GM18499 (cell line): ENCODE data around the gene OSBPL1A.

Experiments used
- ATAC-seq: cut with Tn5 transposase; IDR thresholded peaks from one replicate; pipeline ENCODE4 v1.9.1; 2021; ENCODE audit warnings: moderate number of reproducible peaks; ENCODE audit not compliant: insufficient read depth, unreplicated experiment

The OSBPL1A gene

DNA sequence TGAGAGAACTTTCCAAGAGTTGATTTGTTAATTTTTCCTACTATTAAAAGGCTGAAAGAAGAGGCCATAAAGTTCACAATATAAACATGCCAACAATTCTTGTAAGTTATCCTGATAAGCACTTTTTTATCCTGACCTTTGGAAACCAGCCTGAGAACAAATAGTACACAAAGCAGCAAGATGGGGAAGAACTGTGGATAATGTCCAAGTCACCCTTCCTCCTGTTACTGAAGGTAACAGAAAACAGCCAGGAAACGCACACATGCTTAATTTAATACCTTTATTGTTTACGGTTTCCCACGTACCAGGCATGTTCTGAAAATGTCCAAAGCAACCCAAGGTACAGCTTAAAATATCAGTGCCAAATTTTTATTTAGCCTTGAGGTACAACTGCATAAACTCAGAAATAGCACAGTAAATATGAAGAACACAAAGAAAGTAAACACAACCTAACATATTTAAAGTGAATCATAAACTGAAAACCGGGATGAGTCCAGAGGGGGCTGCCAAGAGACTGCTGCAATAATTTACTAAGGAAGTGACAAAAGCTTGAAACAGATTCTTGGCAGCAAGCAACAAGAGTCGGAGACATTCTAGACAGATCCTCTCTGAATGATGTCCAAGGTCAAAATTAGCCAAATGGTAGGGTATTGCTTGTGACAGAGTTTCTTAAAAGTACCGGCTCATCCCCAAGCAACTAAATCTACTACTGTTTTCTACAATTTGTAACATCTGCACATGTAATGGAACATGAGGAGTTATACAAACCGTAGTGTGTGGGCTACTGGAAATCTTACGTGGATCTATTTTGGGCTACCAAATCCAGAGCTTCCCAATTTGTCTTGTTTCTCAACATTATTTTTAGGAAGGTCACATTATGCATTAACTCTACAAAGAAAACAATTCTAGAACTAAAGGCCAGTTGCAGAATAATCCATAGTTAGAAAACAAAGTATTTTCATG lies 165.6 kb downstream of the OSBPL1A start:
- no peak for ATAC-seq

DNA sequence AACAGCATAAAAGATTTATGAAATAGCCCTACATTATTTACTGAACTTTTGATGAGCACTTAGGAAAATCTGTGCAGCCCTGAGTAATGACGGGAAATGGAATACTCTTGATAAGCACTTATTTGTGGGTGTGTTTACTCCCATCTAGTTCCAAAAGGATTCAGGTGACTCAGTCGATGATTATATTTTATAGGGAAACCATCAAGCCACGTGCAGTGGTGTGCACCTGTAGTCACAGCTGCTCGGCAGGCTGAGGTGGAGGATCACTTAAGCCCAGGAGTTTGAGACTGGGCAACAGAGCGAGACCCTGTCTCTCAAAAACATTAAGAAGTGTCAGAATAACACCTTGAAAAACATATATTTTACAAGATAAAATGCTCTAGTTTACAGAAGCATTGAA lies 166.9 kb downstream of the OSBPL1A start:
- no peak for ATAC-seq

DNA sequence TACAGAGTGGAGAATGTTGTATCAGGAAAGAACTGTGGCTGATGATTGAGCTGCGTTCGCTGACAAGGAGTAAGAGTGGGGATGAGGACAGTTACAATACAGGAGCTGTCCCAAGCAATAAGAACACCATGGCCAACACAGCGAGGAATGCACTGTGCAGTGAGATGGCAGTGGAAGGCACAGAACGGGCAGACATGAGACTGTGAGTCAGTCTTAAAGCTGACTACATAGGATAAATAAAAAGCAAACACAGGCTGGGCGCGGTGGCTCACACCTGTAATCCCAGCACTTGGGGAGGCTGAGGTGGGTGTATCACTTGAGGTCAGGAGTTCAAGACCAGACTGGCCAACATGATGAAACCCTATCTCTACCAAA lies 169.0 kb downstream of the OSBPL1A start:
- no peak for ATAC-seq

DNA sequence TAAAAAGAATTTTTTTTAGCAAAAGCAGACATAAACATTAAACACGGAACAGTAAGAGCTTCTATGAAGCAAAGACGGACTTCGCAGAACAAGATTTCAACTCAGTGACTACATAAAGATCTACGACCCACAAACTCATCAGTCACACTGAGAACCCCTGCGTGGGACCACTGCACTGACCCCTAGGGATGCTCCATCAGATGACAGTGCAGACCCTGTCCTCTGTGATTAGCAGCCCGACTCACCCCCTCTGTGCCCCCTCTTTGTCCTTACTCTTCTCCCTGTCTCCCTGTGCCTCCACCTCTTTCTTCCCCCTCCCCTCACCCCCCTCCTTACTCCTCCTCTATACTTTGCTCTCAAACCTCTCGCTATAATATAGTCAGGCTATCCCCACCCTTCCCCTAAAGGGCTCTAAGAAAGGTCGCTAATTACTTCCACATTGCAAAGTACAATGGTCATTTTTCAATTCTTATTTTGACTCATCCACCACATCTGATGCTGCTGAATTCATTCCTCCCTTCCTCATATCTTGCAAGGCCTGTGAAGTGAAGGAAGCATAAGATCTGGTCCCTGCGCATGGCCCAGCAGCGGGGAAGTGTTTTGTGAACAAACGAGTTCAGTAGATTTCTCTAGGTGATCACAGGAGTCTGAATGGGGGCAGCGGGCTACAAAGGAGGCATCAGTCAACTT lies 169.5 kb downstream of the OSBPL1A start:
- no peak for ATAC-seq

DNA sequence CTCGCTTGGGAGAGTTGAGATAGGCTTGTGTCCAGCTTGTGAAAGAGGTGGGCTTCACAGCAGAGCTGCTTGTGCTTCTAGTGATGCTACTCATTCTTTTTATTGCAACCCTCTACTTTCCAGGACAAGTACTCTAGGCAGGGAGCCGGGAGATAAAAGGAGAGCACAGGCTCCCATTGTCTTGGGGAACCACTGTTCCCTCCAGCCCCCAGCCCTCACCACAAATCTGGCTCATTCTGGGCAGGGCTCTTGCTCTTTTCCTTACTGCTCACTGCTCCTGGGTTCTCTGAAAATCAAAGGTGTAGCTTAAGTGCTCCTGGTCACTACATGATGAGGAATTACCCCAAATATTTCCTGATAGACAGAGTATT lies 177.3 kb downstream of the OSBPL1A start:
- no peak for ATAC-seq

DNA sequence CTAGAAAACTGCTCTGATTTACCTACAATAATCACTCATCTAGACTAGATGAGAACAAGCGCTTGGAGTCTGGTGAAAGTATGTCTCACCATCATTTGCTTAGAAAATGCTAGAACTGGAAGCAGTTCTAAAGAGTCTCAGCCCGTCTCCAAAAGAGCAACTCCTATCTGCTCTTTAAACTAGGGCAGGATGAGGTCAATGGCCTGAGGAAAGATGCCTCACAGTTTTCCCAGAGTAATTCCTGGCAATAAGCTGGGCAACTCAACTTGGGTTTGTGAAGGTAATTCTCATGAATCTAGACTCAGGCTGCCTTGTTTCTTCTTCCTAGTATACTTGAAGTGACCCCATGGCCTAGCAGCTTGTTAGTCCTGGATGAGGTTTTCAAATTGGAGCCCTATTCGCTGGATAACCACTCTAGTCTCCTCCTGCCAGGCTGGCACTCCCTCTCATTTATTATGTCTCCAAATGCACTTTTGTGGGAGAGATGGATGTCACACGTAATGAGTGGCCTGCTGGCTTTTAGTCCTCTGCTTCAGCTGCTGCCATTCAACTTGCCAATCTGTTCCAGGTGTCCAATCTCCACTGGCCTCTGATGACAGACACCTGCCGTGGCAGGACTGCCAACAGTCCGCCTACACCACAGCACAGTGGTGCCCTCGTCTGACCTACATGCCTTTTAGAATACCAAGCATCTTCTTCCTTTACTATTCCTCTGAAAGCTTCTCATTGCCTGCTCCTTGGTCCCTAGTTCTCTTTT lies 177.9 kb downstream of the OSBPL1A start:
- no peak for ATAC-seq

DNA sequence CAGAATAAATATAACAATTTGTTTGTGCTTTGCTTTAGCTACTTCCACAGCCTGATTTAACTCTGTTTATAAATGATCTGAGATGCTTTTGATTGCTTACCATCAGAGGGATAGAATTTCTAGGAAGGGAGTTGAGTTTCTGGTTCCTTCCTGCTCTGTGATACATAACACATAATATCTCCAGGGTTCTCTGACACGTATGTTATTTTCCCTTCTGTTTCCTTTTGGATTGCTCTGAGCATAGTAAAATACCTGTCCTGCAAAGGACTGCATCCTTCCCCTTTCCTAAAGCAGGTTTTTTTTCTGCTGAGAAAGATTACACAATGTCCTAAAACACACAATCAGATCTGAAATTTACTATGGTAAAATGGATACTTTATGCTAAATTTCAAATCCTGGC lies 182.7 kb downstream of the OSBPL1A start:
- no peak for ATAC-seq

DNA sequence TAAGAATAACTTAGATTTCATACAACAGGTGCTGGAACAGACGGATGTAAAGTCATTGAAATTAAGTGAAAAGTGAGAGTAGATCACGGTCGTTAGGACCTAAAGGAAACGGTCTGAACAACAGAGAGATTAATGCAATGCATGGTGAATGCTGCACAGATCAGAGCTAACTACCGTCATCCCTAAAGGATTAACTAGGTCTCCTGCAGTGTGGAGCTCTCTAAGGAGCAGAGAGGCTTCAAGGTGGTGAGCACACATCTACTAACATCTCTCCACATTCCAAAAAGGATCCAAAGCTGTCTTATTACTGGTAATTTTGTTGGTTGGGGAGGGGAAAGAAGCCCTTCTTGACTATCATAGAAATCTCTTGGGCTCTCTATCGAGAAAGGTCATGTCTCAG lies 183.5 kb downstream of the OSBPL1A start:
- no peak for ATAC-seq

DNA sequence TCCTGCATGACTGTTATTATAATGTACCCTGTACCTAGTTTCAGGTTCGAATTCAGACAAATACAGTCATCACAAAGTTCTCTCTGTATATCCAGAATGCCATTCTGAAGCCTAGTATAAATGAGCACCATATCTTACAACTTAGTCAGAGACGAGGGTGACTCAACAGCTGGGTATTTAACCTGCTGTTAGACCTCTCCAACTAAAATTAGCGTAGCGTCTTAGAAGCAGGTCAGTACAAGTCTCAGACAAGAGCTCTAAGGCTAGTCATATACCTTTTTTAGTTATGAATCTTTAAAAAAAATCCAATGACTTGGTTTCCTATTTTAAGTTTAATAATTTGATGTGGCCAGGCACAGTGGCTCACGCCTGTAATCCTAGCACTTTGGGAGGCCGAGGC lies 184.7 kb downstream of the OSBPL1A start:
- no peak for ATAC-seq

DNA sequence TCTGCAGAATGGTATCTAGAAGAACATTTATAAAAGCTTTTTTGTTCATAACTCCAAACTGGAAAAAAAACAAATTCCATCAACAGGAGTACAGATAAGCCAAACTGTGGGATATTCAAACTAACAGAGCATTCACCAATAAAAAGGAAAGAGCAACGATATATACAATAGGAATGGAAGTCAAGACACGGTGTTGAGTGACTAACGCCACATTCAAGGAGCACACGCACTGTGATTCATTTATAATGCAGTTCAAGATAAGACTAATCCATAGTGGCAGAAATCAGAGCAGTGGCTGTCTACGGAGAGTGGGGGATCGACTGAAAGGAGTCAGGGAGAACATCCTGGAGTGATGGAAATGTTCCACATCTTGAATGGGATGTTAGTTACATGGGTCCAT lies 188.1 kb downstream of the OSBPL1A start:
- ATAC-seq = no peak

DNA sequence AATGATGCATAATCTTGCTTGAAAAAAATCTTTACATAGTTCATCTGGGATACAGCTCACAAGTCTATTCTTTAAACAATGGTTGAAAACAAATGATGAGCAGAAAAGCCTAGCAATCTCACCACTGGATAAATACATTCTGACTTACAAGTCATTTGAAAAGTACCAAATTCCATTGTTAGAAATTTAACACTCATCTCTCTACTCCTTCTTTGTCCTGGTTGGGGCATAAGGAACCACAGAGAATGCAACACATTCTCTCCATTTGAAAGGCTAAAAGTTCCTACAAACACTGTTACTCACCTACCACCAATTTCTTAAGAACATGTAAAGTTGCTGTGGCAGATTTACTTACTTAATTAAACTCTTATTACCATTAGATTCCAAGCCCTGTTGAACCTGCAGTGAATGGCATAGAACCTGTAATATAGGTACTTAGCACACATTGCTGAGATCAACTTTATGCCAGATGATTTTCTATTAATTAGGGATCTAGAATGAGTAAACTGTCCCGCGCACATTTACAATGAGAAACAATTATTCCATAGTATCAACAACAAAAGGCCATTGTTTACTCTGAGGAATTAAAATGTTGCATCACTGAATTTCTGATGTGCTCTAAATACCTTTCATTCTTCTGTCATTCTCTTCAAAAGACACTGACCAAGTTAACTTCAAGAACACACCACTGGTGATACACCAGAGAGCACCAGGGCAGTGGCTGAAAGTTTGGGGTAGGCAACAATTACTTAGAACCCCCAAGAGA lies 189.2 kb downstream of the OSBPL1A start:
- no peak for ATAC-seq

DNA sequence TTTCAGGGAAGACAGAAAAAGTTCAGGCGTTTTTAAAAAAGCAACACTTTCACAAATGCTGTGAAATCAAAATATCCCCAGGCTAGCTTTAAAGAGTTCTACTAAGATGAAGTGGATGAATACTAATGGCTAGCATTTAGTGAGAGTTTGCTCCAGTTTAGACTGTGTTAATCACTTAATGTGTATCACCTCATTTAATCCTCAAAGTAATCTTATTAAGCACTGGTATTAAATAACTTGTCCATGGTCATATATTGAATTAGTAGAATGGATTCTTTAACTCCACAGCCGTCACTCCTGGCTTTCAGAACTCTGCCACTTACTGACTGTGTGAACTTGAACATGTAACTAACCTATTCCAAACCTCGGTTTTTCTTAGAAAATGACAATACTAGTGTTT lies 192.7 kb downstream of the OSBPL1A start:
- ATAC-seq = no peak

DNA sequence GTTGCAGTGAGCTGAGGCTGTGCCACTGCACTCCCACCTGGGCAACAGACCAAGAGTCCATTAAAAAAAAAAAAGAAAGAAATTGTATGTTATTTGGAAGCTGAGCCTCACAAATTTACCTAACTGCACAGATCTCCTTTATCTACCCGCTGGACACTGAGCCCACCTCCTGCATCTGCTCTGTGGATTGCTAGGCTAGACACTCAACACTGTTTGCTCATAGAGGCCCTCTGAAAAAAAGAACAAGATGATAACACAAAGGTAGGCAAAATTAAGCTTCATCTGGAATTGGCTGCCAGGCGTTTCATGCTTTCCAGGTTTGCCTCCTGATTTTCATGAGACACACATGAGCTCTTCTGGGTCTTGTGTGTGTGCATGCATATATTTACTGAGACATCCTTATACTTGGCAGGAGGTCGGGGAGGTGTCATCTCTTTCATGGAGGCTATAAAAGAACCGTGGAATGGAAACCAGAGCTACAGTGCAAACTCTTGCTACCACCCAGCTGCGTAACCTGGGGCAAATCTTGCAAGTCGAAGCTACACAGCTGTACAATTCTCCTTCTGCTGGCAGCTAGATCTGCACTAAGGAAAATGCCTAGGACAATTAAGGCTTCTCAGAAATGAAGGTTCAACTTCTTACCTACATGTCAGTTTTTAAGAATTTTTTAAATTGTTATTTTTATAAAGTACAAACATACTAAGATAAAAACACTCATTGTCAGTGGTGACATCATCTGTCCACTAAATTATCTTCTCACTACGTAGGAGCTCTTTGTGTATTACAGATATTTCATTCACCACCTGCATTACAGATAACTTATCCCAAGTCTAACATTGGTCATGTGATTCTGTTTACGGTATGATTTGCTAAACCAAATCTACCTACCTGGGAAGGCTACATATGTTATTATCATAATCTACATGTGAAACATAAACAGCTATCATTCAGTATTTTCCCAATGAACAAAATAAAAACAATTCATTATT lies 195.6 kb downstream of the OSBPL1A start:
- ATAC-seq = no peak

DNA sequence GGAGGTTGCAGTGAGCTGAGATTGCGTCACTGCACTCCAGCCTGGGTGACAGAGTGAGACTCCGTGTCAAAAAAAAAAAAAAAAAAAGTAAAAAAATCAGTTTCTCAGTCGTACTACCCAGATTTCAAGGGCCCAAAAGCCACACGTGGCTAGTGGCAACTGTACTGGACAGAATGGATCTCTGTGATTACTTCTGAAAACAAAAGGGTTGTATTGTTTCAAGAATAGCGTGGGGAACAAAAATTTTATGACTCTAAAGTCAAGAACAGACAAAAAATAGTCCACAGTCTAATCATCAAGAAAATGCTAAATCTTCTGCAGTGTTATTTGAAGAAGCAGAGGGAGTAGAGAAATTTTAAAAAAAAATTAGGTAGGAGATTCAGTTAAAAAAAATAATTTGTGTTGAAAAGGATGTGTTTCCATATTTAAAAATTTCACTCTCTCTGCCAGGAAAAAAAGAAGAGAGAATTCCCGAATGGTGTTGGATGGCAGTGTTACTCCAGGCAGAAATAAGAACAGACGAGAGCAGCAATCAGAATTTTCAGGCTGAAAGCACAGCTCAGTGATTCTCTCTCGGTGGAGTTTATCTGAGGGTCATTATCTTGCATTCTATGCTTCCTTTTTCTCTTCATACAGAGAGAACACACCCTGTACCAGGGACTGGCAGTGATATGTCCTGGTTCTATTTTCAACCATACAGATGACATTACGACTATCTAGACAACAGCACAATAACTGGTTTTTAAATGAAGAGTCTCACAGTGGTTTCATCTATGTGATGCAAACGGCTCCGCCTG lies 196.9 kb downstream of the OSBPL1A start:
- ATAC-seq = no peak

DNA sequence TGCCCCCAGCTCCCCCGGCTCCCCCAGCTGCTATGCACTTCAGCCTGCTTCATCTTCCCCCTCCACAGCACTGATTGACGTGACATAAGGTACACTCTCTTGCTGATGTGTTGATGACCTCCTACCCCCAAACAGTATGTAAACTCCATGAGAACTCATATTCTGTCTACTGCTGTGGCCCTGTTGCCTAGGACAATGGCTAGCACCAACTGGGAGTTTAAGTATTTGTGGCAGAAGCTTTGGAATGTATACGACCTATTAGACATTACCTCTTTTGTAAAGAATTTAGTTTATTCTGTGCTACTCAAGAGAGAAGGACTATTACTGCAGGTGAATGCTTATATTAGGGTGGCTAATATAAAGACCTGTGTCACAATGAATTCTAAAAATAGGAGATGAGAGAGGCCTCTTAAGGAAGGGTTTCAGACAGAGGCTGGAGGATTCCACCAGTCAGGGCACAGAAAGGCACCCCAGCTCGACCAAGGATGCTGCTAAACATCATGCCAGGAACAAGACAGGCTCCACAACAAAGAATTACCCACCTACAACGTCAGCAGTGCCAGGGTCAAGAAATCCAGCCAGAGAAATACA lies 198.2 kb downstream of the OSBPL1A start:
- ATAC-seq = no peak

DNA sequence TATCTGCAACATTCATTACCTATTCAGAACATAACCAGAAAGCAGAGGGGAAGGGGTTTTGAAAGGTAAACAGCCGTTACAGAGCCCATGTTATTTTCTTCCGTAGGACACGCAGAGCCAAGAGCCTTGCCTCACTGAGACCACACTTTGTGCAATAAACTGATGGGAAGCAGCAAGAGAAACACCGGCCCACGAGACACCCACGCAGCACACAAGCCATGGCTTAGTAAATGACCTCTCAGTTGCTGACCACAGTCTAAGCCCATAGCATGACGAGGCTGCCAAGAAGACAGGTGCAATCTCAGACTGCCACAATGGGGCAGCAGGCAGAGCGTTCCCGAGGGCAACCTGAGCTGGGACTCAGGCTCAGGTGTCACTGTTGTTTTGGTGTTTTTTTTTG lies 199.2 kb downstream of the OSBPL1A start:
- ATAC-seq = no peak

DNA sequence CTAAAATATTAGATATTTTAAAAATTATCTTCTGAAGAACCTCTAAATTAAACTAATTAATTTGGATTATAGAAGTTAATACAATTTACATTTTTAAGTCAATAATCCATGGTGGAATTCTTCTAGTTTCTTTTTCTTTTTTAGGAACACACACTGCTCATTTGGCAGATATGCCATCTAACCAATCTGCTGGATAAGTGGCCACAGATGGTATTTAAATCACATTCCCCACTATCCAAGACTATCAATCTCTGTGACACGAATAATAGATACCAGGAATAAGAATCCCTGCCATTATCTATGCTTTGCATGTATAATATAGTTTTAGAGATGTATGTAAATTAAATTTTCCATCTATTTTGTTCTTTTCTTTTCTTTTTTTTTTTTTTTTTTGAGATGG lies 200.2 kb downstream of the OSBPL1A start:
- no peak for ATAC-seq

DNA sequence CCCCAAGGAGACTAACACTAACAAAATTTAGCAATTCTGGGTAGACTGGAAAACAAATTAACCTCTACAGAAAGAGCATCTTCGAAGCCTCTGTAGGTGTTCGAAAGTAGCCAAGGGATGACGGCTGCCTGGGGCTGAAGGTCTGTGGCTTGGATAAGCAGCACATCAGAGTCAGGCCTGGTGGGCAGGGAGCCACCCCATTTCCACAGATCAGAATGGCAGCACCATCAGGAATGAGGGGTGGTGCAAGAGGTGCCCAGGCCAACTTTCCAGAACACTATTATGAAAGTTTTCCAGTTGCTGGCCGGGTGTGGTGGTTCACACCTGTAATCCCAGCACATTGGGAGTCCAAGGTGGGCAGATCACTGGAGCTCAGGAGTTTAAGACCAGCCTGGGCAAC lies 200.9 kb downstream of the OSBPL1A start:
- ATAC-seq = no peak
